ENCODE results near the gene CPEB3.

CPEB3 gene

GRCh38 chr10:92131275-92131820, 159.5 kb downstream of the CPEB3 start:
- no peak overlapping the region for H3K4me3 ChIP-seq (replicated peaks; ENCODE audit: low read depth, low read length)
- no peak for DNase-seq (ENCODE audit: extremely low read depth, low read depth)
- TF ChIP-seq CTCF (IDR thresholded peaks at IDR 0.05; ENCODE audit: low read depth, low read length, missing control alignments): no peak

GRCh38 chr10:92130622-92131274, 160.1 kb downstream of the CPEB3 start:
- no peak overlapping the region for H3K4me3 ChIP-seq (replicated peaks; ENCODE audit: low read depth, low read length)
- TF ChIP-seq CTCF (IDR thresholded peaks at IDR 0.05; ENCODE audit: low read depth, low read length, missing control alignments): no peak
- DNase-seq (ENCODE audit: extremely low read depth, low read depth): no peak

- no peak for DNase-seq (ENCODE audit: extremely low read depth, low read depth)
- no peak for TF ChIP-seq CTCF (IDR thresholded peaks at IDR 0.05; ENCODE audit: low read depth, low read length, missing control alignments)
- H3K4me3 ChIP-seq (replicated peaks; ENCODE audit: low read depth, low read length): no peak overlapping the region
Observed at GRCh38 chr10:92126100-92126650, 164.7 kb downstream of the CPEB3 start.

- no peak for TF ChIP-seq CTCF (IDR thresholded peaks at IDR 0.05; ENCODE audit: low read depth, low read length, missing control alignments)
- no peak for DNase-seq (ENCODE audit: extremely low read depth, low read depth)
- H3K4me3 ChIP-seq (replicated peaks; ENCODE audit: low read depth, low read length): no peak overlapping the region
Observed at GRCh38 chr10:92125144-92125543, 165.7 kb downstream of the CPEB3 start.

GRCh38 chr10:92124616-92125143, 166.2 kb downstream of the CPEB3 start:
- no peak for TF ChIP-seq CTCF (IDR thresholded peaks at IDR 0.05; ENCODE audit: low read depth, low read length, missing control alignments)
- peak; percentile 50 for DNase-seq (ENCODE audit: extremely low read depth, low read depth)
- H3K4me3 ChIP-seq (replicated peaks; ENCODE audit: low read depth, low read length): no peak overlapping the region

- TF ChIP-seq CTCF (IDR thresholded peaks at IDR 0.05; ENCODE audit: low read depth, low read length, missing control alignments): no peak
- no peak overlapping the region for H3K4me3 ChIP-seq (replicated peaks; ENCODE audit: low read depth, low read length)
- no peak for DNase-seq (ENCODE audit: extremely low read depth, low read depth)
Observed at GRCh38 chr10:92124020-92124419, 166.9 kb downstream of the CPEB3 start.
